Uterus (tissue), 4 donors: ENCODE data around the gene BACE2. TPM values are rescaled to one million over a fixed set of nuclear protein-coding genes. Genes with fewer than 3 reads are reported as not detected.

Experiments used
- DNase-seq, 2 donors: peaks; one replicate each; pipeline ENCODE4 v3.0.0-alpha.2; 2019 to 2020
- H3K27ac ChIP-seq, 2 donors: fragments of 200-600 bp; sonication (generic); 1 replicate in 1 of 2; 2 replicates in 1 of 2; pipeline ENCODE4 v1.5.1; 2016 to 2018
- H3K27me3 ChIP-seq, 2 donors: fragments of 200-600 bp; sonication (generic); one replicate each; pipeline ENCODE4 v1.5.1; 2018 to 2019; ENCODE audit warnings: control low read depth in 1 of 2
- H3K36me3 ChIP-seq, 2 donors: fragments of 200-600 bp; sonication (generic); one replicate each; pipeline ENCODE4 v1.5.1; 2019; ENCODE audit warnings: control low read depth in 1 of 2
- H3K4me1 ChIP-seq, 2 donors: fragments of 200-600 bp; sonication (generic); one replicate each; pipeline ENCODE4 v1.5.1; 2018 to 2019; ENCODE audit warnings: control low read depth in 1 of 2
- H3K4me3 ChIP-seq, 2 donors: fragments of 200-600 bp; sonication (generic); 1 replicate in 1 of 2; 2 replicates in 1 of 2; pipeline ENCODE4 v1.5.1; 2018 to 2019; ENCODE audit warnings: mild to moderate bottlenecking in 1 of 2
- H3K9me3 ChIP-seq, 2 donors: fragments of 200-600 bp; sonication (generic); one replicate each; pipeline ENCODE4 v1.5.1; 2019; ENCODE audit warnings: control low read depth in 1 of 2
- POLR2A ChIP-seq, 2 donors: fragments of 450-650 bp; IDR thresholded peaks; one replicate each; pipeline ENCODE4 v1.6.1; 2016; ENCODE audit warnings: antibody characterized with exemption in 2 of 2, mild to moderate bottlenecking in 1 of 2, moderate library complexity in 1 of 2
- intact Hi-C: fragments of 100-400 bp; cut with DNase I; formaldehyde crosslinking; loops from one replicate; pipeline ENCODE4 v1.15.1; 2023; ENCODE audit warnings: low total_unique reads
- microRNA-seq: library from miRNA; unstranded; fragments of <30 nt; microRNA quantifications from one replicate; pipeline ENCODE4, GENCODE V29; 2016; ENCODE audit warnings: borderline microRNAs expressed, borderline replicate concordance
- small RNA-seq: library from RNA; depleted of rRNA; stranded (forward); fragments of <200 nt; gene quantifications from one replicate; pipeline ENCODE3, GENCODE V24; 2016
- total RNA-seq, 4 donors: library from RNA; depleted of rRNA in 3 of 4; stranded (reverse); fragments of >200 nt in 3 of 4; gene quantifications; one replicate each; pipeline versions ENCODE4 v1.1.0 to v1.2.4, GENCODE V29; 2014 to 2023
- TF ChIP-seq, protein P1 (sequence below), 4 experiments: fragments of 200-600 bp in 2 of 4; fragments of 450-650 bp in 2 of 4; sonication (generic) in 2 of 4; IDR thresholded peaks; one replicate each; pipeline ENCODE4 v1.5.1; 2016 to 2019; ENCODE audit warnings: antibody characterized with exemption in 4 of 4, mild to moderate bottlenecking in 2 of 4, moderate library complexity in 1 of 4
- donor health status: DM: yes; HTN: yes; CAD: no.

Gene BACE2
- total RNA-seq, 4 donors from 2014 or later = 22.8 to 98.8 (median 76.5) TPM

GRCh38 chr21:41328660-41329607, 161.0 kb downstream of the BACE2 start:
- no peaks in the 10 kb centered on the region for H3K27me3 ChIP-seq
- no peak overlapping the region for H3K4me3 ChIP-seq
- no peaks in the 10 kb centered on the region for H3K36me3 ChIP-seq
- no peaks in the 10 kb centered on the region for H3K4me1 ChIP-seq
- TF ChIP-seq, protein P1, sequence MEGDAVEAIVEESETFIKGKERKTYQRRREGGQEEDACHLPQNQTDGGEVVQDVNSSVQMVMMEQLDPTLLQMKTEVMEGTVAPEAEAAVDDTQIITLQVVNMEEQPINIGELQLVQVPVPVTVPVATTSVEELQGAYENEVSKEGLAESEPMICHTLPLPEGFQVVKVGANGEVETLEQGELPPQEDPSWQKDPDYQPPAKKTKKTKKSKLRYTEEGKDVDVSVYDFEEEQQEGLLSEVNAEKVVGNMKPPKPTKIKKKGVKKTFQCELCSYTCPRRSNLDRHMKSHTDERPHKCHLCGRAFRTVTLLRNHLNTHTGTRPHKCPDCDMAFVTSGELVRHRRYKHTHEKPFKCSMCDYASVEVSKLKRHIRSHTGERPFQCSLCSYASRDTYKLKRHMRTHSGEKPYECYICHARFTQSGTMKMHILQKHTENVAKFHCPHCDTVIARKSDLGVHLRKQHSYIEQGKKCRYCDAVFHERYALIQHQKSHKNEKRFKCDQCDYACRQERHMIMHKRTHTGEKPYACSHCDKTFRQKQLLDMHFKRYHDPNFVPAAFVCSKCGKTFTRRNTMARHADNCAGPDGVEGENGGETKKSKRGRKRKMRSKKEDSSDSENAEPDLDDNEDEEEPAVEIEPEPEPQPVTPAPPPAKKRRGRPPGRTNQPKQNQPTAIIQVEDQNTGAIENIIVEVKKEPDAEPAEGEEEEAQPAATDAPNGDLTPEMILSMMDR (IDR thresholded peaks at IDR 0.05) = no peak
- TF ChIP-seq POLR2A (IDR thresholded peaks at IDR 0.05) = no peak
- H3K9me3 ChIP-seq = no peaks in the 10 kb centered on the region
- DNase-seq = no peak
- H3K27ac ChIP-seq = no peak overlapping the region
- intact Hi-C loops = no loop called here

Small RNA genes within 50 kb of the gene (microRNA-seq; reads per million reads assigned to microRNA genes)
- gene MIR3197 = not detected

Small RNA genes within 50 kb of the gene (small RNA-seq; reads per million reads assigned to genes)
- not detected for gene MIR3197

Other genes starting within 250 kb of the BACE2 start
- 1 to 10 TPM in 1 of 4 donors, not detected in 3; 5.1 TPM for gene FAM3B, start 148.6 kb downstream of the BACE2 start, total RNA-seq
- gene MX2, start 193.9 kb downstream of the BACE2 start, total RNA-seq = 10 to 100 TPM in 1 of 4 donors, 1 to 10 TPM in 2, under 1 TPM in 1; 0.29 to 19.0 (median 8.2) TPM